ENCODE measurements around the gene KLHL29.

- no peak for TF ChIP-seq EZH2 (IDR thresholded peaks at IDR 0.05; ENCODE audit: insufficient read depth, poor library complexity, severe bottlenecking)
- no peak for TF ChIP-seq EZH2phosphoT487 (IDR thresholded peaks at IDR 0.05; ENCODE audit: insufficient read depth, low read depth)
Measured at GRCh38 chr2:23561544-23561943, 176.6 kb downstream of the KLHL29 start.

Measured in GM23248 (cell line).